Measurements from ENCODE around the gene AK5.
"Not testable (repeated sequence)": the region's sequence is repeated elsewhere in the genome, so short reads cannot be mapped to it uniquely, and the experiment has no call there.

Gene AK5

GRCh38 chr1:77394166-77394565 lies 112.3 kb downstream of the AK5 start:
- DNase-seq (ENCODE audit: low read depth in 2 of 2, low spot score in 1 of 2): no peak

- DNase-seq (ENCODE audit: low read depth in 2 of 2, low spot score in 1 of 2): no peak
These were observed 113.2 kb downstream of the AK5 start for GRCh38 chr1:77395051-77395450.

DNA sequence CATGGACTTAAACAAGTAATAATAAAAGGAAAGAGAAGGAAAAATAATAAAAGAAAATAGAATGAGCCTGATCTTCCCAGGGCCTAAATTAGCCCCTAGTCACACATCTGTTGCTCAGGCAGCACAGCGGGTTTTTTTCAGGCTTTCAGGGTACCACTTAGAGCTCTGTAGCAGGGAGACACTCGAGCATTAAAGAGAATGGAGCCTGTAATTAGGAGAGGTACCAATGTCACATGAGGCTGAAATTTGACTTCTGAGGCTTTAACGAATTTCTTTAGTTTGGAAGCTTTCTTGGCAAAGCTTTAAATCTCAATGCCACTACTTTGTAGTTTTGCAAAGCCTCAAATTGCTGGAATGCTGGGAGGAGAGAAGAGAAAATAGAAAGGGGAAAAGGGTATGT lies 116.3 kb downstream of the AK5 start:
- no peak for DNase-seq (ENCODE audit: low read depth in 2 of 2, low spot score in 1 of 2)

DNA sequence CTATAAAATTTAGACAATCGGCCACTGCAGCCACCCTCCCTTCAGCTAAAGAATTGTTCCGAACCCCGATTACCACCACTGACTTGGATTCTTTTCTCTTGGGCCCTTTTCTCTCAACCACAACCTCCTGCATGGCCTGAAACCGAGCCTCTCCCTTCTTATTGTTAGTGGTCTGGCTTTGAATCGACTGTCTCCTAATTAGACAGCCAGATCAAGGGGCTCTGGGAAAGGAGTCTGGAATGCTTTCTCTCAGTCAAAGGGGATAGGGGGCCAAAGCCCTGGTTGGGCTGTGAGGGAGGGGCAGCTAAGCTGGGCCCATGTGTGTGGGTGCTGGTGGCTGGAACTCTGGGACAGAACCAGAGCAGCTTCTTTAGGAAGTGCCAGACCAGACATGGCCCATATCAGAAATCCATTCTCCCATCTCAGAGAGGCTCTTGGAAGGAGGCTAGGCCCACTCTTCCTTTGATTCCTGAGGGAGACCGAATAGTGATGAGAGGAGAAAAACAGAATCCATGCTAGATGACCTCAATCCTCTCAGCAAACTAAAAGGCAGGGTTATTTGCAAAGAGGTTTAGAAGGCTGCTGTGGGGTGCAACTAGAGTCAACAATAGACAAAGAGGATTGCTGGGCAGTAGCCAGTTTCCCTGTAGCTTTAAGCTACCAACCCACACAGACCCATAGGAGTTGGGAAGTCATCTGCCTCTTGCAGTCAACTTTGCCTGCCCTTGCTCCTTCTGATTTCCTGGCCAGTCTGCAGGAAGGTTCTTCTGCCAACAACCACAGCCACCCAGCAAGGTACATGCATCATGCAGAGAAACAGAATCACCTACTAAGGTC lies 117.6 kb downstream of the AK5 start:
- no peak for DNase-seq (ENCODE audit: low read depth in 2 of 2, low spot score in 1 of 2)

DNA sequence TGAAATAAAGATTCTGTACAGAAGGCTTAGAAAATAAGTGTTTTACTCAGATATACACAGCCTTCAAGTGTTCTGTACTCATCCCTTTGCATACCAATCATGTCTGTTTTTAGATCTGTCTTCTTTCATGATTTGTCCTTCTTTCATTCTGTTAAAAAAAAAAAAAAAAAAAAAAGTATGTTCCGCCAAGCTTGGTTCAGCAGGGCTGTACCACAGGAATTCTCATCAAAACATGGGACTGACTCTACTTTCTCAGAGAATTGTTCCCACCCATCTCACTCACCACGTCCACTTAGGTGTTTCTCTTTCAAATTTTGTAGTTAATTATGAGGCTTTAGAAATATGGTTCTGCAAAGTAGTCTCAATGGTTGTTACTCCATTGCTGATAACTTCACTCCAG lies 119.0 kb downstream of the AK5 start:
- no peak for DNase-seq (ENCODE audit: low read depth in 2 of 2, low spot score in 1 of 2)

DNA sequence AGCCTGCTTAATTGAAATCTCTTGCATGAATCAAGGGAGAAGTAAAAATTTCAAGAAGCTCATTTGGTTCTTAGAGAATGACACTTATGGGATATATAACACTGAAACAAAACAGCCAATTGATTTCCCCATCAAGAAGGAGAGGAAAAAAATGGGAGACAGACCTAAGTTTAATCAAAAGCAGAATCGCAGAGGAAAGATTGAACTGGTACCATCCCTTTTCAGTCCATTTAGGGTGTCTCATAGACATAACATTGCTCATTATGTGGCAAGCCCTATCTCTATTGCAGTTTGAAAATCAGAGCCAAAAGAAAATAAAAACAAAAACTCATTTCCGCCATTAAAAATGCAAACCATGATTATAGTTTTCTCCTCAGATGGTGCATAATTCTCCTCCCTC lies 119.6 kb downstream of the AK5 start:
- DNase-seq (ENCODE audit: low read depth in 2 of 2, low spot score in 1 of 2): no peak

DNA sequence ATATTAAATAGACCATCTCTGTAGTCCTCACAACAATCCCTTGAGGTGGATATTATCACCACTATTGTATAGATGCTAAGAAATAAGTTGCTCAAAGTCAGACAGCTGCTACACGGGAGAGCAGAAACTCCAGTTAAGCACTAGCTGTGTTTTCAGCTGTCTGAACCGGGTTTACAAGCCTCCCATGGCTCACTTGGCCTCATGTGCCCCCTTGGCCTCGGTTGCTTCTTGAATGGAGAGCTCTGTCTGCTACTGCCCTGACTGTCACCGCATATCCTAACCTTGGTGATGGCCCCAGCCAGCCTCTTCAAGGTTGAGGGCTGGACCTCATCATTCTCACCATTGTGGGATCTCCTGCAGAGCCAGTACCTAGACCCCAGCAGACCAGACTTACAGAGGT lies 123.4 kb downstream of the AK5 start:
- DNase-seq (ENCODE audit: low read depth in 2 of 2, low spot score in 1 of 2): no peak

GRCh38 chr1:77406661-77407060 lies 124.8 kb downstream of the AK5 start:
- no peak for DNase-seq (ENCODE audit: low read depth in 2 of 2, low spot score in 1 of 2)

DNA sequence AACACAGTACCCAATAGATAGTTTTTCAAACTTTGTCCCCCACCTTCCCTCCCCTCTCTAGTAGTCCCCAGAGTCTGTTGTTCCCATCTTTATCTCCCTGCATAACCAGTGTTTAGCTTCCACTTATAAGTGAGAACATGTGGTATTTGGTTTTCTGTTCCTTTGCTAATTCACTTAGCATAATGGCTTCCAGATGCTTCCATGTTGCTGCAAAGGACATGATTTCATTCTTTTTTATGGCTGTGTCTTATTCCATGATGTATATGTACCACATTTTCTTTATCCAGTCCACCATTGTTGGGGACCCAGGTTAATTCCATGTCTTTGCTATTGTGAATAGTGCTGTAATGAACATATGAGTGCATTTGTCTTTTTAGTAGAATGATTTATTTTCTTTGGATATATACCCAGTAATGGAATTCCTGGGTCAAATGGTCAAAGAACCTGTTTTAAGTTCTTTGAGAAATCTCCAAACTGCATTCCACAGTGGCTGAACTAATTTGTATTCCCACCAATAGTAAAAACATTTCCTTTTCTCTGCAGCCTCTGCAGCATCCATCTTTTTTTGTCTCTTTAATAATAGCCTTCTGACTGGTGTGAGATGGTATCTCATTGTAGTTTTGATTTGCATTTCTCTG lies 126.0 kb downstream of the AK5 start:
- no peak for DNase-seq (ENCODE audit: low read depth in 2 of 2, low spot score in 1 of 2)

DNA sequence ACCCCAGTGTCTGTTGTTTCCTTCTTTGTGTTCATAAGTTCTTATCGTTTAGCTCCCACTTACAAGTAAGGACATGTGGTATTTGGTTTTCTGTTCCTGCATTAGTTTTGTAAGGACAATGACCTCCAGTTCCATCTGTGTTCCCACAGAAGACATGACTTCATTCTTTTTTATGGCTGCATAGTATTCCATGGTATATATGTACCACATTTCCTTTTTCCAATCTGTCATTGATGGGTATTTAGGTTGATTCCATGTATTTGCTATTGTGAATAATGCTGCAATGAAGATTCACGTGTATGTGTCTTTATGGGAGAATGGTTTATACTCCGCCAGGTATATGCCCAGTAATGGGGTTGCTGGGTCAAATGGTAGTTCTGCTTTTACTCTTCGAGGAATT lies 127.1 kb downstream of the AK5 start:
- not testable (repeated sequence) for DNase-seq (ENCODE audit: low read depth in 2 of 2, low spot score in 1 of 2)

DNA sequence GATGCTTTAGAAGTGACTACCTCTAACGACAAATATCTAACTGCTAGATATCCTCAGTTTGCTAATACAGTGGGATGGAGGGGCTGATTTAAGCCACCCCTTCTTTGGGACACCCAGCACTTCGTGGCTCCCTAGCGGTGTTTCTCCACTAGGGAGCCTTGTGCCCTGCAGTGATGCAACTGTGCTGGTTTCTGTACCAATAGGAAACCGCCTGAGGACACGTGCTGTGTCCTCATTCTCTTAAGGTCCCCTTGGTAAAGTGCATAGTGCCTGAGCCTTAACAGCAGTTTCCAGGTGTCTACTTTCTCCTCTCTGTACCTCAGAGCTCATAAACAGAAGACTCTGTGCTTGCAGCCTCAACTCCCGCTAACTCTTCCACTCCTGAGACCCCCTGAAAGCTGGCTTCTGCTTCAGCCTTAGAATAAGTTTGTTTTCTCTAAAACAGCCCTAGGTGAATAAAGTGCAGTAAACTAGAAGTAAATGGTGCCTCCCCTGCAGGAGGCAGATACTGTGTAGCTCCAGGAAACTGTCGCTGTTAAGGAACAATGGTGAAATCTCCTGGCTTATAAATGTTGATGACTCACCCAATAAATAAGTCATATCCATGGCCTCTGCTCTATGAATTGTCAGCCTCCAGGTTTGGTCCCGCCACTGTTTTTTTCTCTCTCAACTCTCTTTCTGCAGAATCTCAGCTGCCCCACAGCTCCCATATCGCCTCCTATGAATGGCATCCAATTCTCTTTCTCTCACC lies 130.4 kb downstream of the AK5 start:
- no peak for DNase-seq (ENCODE audit: low read depth in 2 of 2, low spot score in 1 of 2)

GRCh38 chr1:77412820-77413530 lies 131.2 kb downstream of the AK5 start:
- no peak for DNase-seq (ENCODE audit: low read depth in 2 of 2, low spot score in 1 of 2)

GRCh38 chr1:77413541-77414335 lies 131.9 kb downstream of the AK5 start:
- DNase-seq (ENCODE audit: low read depth in 2 of 2, low spot score in 1 of 2): no peak

DNA sequence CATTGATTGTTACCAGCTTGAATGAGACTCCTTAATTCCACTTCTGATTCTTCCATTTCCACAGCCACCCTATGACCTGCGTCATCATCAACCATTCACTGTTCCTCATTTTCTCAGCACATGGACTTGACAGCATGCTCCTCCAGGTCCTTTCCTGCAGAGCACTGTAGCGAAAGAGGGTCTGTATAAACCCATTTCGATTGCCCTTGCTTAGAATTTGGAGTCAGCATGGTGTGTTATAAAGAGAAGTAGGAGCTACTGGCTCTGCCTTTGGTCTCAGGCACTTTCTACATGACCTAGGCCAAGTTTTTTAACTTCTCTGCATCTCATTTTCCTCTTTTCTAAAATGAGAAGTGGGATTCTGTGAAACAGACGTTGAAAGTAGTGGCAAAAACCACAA lies 133.8 kb downstream of the AK5 start:
- no peak for DNase-seq (ENCODE audit: low read depth in 2 of 2, low spot score in 1 of 2)

DNA sequence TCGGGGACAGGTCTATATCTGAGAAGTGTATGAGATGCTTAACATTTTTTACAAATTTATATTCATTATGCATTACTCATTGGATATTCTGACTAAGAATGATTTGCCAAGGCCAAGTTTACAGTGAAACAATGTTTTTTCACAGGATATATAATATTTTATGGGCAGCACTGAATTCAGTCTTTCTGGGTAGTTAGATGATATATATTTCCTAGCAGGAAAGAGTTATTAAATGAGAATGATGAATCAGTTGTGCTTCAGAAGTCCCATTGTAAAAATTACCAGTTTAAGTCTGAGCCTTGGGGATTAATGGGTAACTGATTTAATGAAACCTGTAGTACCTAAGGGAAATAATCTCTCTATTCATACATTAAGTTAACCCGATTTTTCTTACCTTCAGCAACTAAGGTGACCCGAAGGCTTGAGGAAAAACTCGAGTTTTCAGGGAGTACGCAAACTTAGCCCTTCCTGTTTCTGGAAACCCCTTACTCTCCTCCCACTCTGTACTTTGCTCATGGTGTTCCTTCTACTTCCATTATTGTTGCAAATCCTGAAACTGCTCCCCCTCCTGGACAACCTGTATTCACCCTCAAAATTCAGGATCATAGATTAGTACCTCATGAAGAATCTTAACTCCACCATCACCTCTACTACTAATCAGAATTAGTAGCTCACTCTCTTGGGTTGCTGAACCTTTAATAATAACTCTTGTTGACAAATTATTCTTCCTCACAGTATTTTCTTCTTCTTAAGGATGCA lies 135.1 kb downstream of the AK5 start:
- DNase-seq (ENCODE audit: low read depth in 2 of 2, low spot score in 1 of 2): no peak

GRCh38 chr1:77418055-77418454 lies 136.2 kb downstream of the AK5 start:
- not testable (repeated sequence) for DNase-seq (ENCODE audit: low read depth in 2 of 2, low spot score in 1 of 2)

GRCh38 chr1:77421504-77422233 lies 139.8 kb downstream of the AK5 start:
- DNase-seq (ENCODE audit: low read depth in 2 of 2, low spot score in 1 of 2): no peak

GRCh38 chr1:77424236-77424635 lies 142.4 kb downstream of the AK5 start:
- no peak for DNase-seq (ENCODE audit: low read depth in 2 of 2, low spot score in 1 of 2)

DNA sequence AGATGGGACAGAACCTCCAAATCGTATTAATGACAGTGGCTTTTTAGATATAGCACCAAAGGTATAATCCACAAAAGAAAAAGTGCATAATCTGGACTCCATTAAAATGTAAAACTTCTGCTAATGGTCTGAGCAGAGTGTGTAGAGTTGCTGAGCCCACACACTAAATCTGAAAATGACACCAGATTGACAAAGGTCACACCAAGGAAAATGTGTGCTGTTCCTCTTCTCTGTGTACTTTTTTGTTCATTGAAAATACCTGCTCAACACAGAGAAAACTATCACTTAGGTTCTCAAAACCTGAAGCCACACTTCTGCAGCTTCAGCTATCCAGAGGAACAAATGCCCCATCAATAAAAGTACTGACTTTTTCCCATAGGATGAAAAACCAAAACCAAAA lies 146.2 kb downstream of the AK5 start:
- DNase-seq (ENCODE audit: low read depth in 2 of 2, low spot score in 1 of 2): no peak
